GM18502 (cell line): ENCODE results near the gene MSS51.

Experiments
- ATAC-seq: cut with Tn5 transposase; IDR thresholded peaks from one replicate; pipeline ENCODE4 v1.9.1; 2021; ENCODE audit warnings: mild to moderate bottlenecking; ENCODE audit not compliant: unreplicated experiment, poor library complexity

Gene MSS51

GRCh38 chr10:73433538-73433867 lies at the start of gene MSS51:
Gene MSS51 (minus strand): TSS chr10:73433561. CDS start chr10:73428284, 5,277 bp downstream.
- ATAC-seq = no peak

DNA sequence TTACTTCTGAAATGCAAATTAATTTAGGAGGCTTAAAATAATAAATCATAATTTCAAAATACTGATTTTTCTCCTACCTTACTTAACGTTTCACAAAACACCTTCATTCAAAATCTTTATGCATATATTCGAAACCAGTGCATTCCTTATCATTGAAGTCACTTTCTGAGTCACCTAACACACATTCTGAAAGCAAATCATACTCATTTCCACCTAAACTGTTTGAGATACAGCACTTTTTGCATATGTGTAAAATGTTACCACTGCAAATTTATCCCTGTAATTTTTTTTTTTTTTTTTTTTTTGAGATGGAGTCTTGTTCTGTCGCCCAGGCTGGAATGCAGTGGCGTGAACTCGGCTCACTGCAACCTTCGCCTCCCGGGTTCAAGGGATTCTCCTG lies 46.8 kb upstream of the MSS51 start:
- ATAC-seq = peak; percentile 52

GRCh38 chr10:73478636-73479035 lies 45.3 kb upstream of the MSS51 start:
- ATAC-seq = no peak

DNA sequence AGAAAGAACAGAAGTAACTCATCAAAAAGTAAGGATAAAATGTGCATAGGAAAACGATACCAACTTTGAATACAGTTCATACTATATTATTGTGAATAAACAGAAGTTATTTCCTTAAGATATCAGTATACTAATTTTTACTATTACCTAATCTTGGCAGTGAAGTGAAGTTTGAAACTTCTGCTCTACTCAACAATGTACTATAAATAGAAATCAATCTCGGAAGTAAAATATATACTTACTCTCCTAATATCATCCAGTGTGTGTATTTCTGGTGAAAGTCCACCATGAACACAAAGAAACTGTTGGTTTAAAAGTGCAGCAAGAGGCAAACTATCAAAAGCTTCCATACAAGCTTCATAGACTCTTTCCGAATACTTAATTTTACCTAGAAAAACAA lies 37.9 kb upstream of the MSS51 start:
- no peak for ATAC-seq

DNA sequence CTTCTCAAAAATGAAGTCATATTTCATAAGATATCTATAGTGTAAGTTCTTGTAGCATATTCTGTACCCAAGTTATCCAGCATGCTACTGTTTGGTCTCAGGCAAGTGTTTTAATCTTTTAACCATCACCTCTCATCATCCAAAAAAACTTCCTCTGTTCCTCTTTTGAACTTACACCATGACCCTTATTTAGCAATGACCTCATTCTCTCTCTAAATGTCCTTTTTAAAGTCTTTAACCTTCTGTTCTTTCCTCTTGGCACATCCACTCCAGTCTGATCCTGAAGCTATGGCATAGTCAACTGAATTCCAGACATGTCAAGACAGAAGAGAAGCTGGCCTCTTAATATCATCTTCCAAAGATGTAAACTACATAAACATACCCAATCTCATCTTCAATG lies 36.2 kb upstream of the MSS51 start:
- no peak for ATAC-seq

DNA sequence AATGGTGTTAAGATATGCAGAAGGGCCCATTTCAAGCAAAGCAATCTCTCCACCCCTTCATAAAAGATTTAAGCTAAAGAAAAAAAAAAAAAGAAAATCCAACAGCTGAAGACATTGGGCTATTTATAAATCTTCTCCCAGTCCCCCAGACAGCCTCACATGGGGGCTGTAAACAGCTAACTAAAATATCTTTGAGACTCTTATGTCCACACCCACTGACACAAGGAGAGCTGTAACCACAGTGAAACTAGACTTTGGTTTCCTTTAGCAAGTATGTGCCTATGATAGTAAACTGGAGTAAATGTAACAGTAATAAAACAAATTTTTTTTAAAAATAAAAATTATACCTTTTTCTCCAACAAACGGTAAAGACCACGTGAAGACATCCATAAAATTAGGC lies 33.8 kb upstream of the MSS51 start:
- no peak for ATAC-seq

GRCh38 chr10:73465978-73466726 lies 32.8 kb upstream of the MSS51 start:
- ATAC-seq = no peak

DNA sequence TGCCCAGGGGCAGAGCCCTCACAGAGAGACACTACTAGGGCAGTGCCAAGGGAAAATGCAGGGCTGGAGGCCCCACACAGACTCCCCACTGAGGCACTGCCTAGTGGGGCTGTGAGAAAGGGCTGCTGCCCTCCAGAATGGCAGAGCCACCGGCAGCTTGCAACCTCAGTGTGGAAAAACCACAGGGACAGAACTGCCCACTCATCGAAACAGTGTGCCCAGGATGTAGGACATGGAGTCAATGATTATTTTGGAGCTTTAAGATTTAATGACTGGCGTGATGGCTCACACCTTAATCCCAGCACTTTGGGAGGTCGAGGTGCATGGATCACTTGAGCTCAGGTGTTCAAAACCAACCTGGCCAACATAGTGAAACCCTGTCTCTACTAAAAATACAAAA lies 27.5 kb upstream of the MSS51 start:
- ATAC-seq = no peak

GRCh38 chr10:73459683-73460314 lies 26.4 kb upstream of the MSS51 start:
- no peak for ATAC-seq

DNA sequence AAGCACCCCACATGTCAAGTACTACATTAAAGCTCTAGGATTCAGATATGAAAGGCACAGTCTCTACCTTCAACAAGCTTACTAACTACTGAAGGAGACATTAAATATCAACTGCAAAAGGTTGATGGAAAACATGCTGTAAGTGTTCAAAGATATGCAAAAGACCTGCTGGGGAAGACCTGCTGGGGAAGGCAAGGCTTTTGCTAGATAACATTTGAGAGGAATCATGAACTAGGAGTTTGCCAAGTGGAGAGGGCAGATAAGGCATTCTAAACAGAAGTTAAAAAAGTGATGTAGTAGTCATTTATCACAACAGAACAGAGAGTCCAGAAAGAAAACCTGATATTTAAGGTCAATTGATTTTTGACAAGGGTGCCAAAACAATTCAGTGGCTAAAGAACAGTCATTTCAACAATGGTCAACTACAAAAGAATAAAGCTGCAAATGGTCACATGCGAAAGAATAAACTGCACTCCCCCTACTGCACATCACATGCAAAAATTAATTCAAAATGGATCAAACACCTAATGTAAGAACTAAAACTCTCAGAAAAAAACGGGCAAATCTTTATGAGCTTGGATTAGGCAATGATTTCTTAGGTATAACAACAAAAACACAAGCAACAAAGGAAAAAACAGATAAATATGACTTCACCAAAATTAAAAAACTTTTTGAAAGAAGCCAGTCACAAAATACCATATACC lies 23.0 kb upstream of the MSS51 start:
- no peak for ATAC-seq

DNA sequence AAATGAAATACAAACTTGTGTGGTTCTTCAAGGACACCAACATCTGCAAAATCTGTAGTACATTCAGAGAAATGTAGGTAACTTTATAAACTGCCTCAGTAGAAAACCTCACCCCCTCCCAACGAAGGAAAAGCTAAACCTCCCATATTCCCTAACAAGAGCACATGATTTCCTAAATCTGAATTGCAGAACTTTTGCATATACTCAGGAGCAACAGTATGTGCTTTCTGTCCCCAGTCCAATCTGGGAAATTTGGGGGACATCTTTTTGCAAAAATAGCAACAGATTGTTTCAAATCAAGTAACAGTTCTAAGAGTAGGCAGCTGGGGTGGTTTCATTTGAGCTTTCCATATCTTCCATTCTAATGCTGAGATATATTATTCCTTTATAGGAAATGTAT lies 15.8 kb upstream of the MSS51 start:
- no peak for ATAC-seq

DNA sequence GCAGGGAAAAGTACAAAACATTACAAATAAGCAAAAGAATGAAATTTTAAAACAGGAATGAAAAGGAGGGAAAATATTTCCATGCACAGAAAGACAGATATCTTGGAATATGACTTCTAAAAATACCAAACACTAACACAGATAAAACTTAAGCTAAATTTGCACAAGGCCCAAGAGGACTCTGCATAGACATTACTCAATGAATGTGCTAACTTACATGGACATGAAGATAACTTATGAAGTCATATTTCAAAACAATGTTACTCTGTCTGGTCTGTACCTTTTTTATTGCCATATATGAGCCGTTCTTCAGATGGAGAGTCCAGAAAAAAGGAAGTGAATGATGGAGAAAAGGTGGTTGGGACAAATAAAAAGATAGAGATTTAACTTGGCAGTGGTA lies 15.0 kb upstream of the MSS51 start:
- no peak for ATAC-seq

- no peak for ATAC-seq
These were observed 13.6 kb upstream of the MSS51 start for GRCh38 chr10:73446926-73447325.

GRCh38 chr10:73444457-73444856 lies 11.1 kb upstream of the MSS51 start:
- ATAC-seq = no peak

DNA sequence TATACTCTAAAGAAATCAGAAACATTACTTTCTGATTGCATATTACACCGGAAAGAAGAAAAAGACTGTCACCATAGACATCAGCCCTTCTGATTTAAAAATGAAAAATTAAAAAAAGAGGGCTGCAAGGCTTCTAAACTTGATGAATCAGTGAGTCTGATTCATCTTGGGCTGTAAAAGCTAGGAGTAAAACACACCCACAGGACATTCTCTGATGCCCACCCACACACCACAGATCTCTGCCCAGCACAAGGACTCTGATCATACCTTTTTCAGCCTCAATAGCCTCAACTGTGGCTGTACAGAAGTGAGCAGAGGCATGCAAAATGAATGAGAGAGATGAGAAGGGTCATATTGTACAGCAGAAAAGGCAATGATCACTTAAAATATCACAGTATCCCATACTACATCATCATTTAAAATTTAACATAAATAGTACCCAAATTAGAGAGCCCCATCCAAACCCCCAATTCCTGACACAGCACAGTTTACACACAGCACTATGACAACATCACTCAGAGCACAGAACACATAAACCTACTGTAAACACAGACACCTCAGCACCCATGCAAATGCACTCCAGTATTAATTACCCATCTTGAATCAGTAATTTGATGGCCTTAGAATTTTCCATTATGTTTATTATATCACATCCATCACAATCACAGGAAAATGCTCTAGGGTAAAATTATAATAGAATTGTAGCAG lies 6.4 kb upstream of the MSS51 start:
- no peak for ATAC-seq

GRCh38 chr10:73439055-73439454 lies 5.7 kb upstream of the MSS51 start:
- no peak for ATAC-seq

GRCh38 chr10:73432646-73433537 lies 469 bp downstream of the MSS51 start:
- no peak for ATAC-seq

DNA sequence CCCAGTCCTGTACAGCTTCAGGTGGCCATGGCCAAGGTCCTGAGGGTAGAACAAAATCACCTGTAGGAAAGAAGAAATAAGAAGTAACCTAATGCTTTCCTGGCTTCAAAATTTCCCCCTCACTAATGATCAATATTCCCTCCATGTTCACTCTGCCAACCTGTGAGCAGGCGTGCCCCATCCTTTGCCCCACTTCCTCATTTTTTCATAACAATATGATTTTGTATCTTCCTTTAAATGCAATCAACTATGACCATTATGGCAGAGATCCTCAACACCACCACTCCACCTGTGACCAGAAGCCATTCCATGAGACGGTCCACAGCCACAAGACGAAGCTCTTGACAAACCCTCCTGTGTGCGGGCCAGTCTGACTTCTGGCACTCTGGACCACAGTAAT lies 7.0 kb downstream of the MSS51 start:
- ATAC-seq = no peak

- ATAC-seq = no peak
These were observed 8.9 kb downstream of the MSS51 start for GRCh38 chr10:73424478-73424877.

DNA sequence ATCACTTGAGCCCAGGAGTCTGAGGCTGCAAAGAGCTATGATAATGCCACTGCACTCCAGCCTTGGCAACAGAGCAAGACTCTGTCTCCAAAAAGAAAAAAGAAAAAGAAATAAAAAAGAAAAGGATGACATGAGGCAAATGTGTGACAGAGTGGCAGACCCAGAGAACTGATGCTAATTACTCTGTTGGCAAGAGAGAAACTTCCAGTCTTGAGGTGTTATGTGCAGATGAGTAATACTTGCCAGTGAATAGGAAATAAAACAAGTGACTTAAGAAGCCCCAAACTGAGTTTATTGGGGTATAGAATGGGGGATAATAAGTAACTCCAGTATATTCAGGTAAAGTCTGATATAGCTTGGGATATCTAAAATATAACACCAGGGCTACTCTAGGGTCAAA lies 10.1 kb downstream of the MSS51 start:
- no peak for ATAC-seq
